HG03469 (cell line): ENCODE results near the gene GLIS2.
"Not testable (repeated sequence)": the region's sequence is repeated elsewhere in the genome, so short reads cannot be mapped to it uniquely, and the experiment has no call there.

ENCODE experiments used
- ATAC-seq: cut with Tn5 transposase; IDR thresholded peaks from one replicate; pipeline ENCODE4 v1.9.1; 2021; ENCODE audit warnings: mild to moderate bottlenecking, moderate library complexity, moderate number of reproducible peaks; ENCODE audit not compliant: unreplicated experiment

GLIS2 gene

DNA sequence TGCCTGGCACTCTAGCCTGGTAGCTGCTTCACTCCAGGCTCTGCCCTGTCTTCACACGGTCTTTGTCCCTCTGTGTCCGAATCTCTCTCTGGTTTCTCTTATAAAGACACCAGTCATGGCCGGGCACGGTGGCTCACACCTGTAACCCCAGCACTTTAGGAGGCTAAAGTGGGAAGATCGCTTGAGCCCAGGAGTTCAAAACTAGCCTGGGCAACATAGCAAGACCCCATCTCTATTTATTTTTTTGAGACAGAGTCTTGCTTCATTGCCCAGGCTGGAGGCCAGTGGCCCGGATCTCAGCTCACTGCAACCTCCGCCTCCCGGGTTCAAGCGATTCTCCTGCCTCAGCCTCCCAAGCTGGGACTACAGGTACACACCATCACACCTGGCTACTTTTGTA lies 17.8 kb downstream of the GLIS2 start:
- ATAC-seq, result not testable (repeated sequence)

DNA sequence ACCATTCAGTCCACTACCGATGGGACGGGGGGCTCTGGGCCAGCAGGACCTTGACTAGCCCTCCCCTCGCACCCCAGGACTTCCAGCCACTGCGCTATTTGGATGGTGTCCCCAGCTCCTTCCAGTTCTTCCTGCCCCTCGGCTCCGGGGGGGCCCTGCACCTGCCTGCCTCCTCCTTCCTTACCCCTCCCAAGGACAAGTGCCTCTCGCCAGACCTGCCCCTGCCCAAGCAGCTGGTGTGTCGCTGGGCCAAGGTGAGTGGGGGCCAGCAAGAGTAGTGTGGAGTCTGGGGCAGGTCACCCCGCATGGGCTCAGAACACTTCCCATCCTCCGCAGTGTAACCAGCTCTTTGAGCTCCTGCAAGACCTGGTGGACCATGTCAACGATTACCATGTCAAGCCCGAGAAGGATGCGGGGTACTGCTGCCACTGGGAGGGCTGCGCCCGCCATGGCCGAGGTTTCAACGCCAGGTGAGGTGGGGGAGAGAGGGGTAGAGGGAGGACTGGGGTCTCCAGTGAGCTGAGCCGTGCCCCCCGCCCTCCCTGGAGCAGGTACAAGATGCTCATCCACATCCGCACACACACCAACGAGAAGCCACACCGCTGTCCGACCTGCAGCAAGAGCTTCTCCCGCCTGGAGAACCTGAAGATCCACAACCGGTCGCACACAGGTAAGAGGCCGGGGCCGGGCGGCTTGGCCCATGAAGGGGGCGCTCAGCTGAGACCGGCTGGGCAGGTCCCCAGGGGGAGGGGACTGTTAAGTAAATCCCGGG lies 19.0 kb downstream of the GLIS2 start:
- ATAC-seq, result no peak

DNA sequence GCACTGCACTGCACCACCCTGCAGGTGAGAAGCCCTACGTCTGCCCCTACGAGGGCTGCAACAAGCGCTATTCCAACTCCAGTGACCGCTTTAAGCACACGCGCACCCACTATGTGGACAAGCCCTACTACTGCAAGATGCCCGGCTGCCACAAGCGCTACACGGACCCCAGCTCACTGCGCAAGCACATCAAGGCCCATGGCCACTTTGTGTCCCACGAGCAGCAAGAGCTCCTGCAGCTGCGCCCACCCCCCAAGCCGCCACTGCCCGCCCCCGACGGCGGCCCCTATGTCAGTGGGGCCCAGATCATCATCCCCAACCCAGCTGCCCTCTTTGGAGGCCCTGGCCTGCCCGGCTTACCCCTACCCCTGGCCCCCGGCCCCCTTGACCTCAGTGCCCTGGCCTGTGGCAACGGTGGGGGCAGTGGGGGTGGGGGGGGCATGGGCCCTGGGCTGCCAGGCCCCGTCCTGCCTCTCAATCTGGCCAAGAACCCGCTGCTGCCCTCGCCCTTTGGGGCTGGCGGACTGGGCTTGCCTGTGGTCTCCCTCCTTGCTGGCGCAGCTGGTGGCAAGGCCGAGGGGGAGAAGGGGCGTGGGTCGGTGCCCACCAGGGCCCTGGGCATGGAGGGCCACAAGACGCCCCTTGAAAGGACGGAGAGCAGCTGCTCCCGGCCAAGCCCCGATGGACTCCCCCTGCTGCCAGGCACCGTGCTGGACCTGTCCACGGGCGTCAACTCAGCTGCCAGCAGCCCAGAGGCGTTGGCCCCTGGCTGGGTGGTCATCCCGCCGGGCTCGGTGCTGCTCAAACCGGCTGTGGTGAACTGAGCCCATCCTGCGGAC lies 21.1 kb downstream of the GLIS2 start:
- no peak for ATAC-seq

DNA sequence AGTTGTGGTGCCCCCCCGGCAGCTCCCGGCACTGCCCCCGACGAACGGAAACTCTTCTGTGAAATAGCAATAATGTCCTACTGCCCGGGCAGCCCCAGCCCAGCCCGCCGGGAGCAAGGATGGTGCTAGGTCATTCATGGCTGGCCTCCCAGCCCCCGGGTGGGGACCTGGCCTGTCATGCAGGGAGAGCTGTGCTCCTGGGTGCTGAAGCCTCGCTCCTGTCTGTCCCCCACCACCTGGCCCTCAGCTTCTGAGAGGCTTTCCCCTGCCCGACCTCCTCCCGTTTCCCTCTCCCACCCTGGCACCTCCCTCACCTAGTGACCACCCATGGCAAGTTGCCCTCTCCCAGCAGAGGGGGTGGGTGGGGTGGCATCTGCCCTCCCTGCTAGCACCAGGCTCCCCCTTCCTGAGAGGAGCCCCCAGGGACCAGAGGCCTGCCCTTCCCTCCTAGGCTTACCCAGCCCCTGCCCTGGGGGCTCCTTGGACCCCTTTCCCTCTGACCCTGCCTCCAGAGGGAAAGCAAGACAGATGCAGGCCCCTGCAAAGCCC lies 21.7 kb downstream of the GLIS2 start:
- ATAC-seq, result no peak

DNA sequence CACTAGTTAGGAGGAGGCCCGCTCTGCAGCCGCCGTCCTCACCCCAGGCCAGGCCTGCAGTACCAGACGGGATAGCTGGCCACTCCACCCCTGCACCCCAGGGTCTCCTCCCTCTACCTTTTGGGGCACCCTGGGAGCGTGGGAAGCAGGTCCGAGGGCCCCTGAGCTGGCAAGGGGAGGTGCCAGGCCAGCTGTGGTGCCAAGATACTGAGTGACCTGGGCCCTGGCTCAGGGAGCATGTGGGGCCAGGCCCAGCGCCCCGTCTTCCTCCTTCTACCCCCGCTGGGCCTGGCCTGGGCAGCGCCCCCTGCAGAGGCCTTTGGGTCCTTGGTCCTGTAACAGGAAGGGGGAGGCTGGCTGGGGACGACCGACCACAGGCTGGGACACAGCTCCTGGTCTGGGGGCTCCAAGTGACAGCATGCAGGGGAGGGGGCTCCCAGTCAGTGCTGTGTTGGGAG lies 22.3 kb downstream of the GLIS2 start:
- no peak for ATAC-seq

DNA sequence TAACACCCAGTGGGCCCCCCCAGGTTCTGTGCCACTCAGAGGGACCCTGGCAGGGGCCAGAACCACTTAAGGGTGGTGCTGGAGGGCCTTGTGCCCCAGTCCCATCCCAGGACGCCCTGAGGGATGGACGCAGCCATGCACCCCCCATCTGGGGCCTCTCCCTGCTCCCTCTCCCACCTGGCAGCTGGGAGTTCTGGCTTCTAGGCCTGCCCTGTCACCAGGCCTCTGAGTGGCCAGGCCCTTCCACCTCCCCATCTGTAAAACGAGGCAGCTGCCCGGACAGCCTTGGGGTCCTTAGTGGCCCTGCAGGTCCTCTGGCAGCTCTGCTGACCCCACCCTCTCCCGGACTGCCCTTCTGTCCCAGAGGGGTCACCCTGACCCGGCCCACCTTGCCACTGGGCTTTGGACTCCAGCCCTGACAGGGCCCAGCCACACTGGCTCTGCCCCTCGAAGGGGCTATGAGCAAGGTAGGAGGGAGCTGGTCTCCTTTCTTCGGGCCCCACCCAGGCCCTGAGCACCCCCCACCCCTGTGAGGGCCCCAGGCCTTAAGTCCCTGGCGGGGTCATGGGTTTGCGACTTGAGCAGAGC lies 22.9 kb downstream of the GLIS2 start:
- ATAC-seq, result no peak

DNA sequence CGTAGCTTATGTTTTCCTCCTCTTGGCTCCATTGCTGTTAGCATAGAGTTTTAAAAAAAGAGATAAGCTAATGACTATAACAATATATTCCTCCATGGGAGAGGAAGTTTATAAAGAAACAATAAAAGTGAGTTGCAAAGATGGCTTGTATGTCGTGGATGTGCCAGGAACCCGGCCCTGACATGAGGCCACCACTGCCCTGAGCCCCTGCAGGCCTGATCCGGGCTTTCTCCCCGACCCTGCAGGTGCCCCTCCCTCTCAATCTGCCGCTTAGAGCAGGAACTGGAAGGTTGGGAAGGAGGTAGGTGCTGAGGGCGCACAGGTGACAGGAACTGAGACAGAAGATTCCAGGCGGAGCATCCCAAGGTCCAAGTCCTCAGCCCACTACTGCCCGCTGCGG lies 23.6 kb downstream of the GLIS2 start:
- no peak for ATAC-seq

DNA sequence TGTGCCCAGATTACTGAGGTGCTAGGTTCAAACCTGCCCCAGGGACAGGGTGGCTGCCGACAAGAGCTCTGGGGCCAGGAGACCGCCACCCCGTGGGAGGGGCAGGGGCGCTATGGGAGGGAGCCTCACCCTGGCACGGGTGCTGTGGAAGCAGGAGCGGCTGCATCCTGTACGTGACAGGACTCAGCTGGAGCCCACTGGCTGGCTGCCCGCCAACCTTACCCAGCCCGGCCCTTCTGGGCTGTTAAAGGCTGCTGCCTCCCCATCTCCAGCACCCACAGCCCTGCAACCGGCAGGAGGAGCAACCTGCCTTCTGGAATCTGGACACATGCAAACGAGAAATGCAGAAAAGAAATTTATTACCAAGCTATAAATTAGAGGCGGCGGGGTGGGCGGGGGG lies 24.0 kb downstream of the GLIS2 start:
- ATAC-seq, result no peak

DNA sequence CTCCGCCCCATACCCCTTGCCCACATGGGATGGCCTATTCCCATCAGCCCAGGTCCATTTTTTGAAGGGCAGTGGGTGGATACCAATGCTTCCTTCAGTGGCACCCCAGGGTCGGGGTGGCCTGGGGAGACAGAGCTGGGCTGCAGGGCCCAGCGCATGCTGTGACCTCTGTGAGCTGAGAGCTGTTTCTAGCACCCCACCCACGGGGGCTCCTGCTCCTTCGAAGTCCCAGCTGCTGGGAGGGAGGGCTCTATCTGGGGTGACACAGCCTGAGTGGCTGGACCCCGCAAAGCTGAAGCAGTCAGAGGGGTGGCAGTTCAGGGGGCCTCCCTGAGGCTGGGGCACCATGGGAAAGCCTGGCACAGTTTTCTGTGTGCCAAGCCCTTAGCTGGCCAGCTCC lies 24.6 kb downstream of the GLIS2 start:
- no peak for ATAC-seq

DNA sequence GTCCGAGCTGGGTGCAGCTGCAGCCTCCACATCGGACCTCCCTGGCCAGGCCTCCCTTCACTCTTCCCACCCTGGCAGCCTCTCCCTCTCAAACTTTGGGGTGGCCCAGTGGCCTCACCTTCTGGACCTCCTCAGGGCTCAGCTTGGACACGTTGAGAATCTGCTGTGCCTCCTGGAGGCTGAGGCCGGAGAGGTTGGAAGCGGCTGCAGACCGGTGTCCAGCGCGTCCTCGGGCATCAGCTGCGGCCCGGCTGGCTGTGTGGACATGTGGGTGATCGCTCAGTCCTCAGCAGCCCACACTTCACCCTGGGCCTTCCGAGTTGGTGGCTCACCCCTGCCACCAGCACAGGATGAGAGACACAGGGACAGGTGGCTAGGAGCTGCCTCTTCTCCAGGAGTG lies 25.4 kb downstream of the GLIS2 start:
- ATAC-seq, result no peak

DNA sequence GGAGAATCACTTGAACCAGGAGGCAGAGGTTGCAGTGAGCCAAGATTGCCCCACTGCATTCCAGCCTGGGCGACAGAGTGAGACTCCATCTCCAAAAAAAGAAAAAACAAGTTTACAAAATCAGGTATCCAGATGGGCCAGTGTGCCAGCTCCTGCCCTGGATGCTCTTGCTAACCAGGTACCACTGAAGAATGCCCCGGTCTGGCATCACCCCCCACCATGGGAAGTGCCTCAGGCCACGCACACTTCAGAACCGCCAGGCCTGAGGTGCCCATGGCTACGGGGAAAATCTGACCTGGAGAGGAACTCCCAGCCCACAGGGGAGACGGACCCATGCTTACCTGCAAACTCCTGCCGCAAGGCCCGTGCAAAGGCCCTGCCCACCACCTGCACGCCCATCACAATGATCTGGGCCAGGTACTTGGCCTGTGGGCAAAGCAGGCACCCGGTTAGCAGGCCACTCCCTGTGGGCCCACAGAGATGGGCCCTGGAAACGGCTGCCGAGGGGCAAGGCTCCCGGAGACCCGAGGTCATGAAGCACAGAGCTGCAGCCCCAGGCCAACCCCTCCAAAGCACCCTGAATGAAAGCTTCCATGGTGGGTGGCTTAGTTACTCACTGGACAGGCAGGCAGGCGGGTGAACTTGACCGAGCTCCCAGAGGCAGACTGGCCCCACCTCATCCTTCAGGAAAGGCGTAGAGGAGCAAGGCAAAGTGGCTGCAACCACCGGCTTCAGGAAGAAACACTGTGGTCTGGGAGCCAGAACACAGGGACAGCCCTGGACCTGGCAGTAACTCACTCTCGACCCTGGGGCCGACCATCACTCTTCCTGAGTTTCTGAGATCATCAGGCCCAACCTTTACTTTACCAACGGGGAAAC lies 27.2 kb downstream of the GLIS2 start:
- no peak for ATAC-seq

DNA sequence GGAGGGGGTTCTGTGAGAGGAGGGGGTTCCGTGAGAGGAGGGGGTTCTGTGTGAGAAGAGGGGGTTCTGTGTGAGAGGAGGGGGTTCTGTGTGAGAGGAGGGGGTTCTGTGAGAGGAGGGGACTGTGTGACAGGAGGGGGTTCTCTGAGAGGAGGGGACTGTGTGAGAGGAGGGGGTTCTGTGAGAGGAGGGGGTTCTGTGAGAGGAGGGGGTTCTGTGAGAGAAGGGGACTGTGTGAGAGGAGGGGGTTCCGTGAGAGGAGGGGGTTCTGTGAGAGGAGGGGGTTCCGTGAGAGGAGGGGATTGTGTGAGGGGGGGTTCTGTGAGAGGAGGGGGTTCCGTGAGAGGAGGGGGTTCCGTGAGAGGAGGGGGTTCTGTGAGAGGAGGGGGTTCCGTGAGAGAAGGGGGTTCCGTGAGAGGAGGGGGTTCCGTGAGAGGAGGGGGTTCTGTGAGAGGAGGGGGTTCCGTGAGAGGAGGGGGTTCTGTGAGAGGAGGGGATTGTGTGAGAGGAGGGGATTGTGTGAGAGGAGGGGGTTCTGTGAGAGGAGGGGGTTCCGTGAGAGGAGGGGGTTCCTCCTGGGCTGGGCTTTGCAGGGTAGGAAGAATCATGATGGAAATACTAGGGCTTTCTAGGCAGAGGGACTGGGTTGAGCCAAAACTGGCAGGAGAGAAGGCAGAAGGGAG lies 28.6 kb downstream of the GLIS2 start:
- ATAC-seq, result not testable (repeated sequence)

DNA sequence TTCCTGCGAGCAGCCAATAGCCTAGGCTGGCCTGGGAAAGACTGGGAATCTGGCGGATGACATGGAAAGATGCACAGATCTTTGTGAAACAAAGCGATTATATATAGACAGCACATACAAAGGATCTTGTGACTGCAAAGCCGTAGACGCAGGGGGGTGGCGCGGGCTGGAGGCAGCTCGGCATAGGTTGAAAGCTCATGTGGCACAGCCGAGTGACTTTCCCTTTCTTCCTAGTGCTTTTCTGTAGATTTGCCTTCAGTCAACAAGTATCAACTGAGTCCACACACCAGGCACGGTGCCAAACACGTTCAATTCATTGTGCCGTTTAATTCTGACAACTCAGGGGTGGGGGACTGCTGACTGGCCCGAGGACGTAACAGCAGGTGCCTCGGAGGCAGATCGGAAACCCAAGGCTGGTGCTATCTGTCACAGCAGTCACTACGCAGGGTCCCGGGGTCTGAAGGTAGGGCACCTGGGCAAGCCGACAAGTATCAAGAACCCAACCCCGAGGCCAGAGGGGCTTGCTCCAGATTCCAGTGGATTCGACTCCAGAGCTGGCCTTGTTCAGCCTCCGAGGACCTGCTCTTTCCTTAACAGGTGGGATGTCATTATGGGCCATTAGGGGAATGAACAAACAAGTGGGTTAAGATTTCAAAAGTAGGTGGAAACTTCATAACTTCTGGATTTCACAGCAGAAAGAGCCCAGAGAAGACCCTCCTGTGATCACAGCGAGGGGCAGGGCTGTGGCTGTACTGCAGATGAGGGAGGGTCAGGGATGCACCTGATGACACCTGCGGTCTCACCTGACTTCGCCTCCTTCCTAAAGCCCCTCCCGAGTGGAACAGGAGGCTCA lies 29.3 kb downstream of the GLIS2 start:
- ATAC-seq, result no peak

DNA sequence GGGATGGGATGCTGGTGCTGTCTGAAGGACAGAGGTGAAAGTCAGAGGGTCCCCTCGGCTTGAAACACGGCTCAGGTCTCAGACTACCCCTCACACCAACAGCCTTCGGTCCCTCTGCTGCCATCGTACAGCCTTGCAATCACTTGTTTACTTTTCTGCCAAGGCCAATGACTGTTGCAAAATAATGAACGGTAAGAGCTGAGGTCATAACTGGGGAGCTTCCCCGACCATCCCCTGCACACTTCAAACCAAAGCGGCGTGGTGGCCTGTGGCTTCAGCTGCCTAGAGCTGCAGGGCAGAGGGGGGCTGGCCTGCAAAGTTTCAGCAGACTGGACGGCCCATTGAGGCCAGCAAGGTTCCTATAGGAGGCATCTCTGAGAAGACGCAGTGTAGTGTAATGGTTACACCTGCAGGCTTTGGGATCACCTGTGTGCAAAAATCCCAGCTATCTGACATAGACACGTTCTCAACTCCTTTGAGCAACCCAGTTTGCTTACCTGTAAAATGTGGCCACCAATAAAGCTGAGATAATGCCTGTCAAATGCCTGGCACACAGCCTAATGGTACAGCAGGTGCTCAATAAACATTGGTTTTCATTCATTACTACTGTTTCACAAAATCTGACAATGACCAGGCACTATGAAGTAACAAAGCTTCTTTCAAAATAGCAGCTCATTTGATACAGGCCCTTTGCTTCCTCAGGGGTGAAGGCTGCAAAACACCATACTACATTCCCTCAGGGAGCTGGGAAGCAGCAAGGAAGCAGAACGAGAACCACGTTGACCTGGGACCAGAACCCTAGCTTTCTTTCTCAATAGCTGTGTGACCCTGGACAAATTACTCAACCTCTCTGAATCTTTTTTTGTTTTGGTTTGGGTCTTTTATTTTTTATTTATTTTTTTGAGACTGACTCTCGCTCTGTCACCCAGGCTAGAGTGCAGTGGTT lies 30.2 kb downstream of the GLIS2 start:
- no peak for ATAC-seq

DNA sequence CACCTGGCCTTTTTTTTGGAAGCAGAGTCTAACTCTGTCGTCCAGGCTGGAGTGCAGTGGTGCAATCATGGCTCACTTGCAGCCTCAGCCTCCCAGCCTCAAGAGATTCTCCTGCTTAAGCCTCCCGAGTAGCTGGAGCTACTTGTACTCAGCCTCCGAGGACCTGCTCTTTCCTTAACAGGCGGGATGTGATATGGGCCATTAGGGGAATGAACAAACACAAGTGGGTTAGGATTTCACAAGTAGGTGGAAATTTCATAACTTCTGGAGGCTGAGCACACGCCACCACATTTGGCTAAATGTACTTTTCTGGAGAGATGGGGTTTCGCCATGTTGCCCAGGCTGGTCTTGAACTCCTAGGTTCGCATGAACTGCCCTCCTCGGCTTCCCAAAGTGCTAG lies 31.1 kb downstream of the GLIS2 start:
- ATAC-seq, result no peak

DNA sequence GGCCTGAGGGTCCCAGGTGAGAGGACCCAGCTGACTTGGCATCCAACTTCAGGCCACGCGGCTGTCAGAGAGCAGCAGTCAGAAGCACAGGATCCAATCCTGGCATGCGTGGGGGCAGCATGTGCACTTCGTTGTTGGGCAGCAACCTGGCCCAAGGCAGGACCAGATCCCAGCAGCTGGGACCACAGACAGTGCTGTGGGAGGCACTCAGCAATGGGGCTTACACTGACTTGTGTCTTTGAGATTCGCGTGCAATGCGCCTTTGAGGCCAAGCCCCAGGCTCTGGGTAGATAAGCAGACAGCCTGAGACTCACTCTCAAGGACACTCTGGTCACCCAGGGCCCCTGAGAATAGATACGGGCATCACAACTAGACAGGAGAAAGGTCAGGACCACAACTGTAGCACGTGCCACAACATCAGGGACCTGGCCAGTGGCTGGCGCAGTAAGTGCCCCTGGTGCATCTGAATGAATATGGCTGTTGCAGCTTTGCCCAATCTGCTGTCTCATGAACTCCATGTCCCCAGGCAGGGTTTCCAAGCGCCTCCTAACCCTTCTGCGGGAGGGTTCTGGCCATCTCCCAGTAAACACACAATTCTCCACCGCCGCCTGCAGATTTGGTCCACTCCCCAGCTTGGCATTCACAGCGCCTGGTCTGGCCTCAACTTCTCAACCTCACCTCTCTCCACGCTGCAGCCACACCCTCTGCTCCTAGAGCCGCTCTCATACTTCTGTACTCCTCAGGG lies 32.1 kb downstream of the GLIS2 start:
- no peak for ATAC-seq

DNA sequence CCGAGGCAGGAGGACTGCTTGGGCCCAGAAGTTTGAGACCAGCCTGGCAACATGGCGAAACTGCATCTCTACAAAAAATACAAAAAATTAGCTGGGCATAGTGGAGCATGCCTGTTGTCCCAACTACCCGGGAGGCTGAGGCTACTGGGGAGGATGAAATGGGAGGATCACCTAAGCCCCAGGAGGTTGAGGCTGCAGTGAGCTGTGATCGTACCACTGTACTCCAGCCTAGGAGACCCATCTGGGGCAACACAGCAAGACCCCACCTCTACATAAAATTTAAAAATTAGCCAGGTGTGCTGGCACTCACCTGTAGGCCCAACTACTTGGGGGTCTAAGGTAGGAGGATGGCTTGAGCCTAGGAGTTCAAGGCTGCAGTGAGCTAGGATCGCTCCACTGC lies 33.5 kb downstream of the GLIS2 start:
- ATAC-seq, result no peak
